GM12872 (cell line): ENCODE measurements around the gene MIOX.

Source experiments
- CTCF ChIP-seq: IDR thresholded peaks from 3 replicates; pipeline ENCODE4 v1.5.1; 2011; ENCODE audit warnings: low read depth, mild to moderate bottlenecking, low read length, moderate library complexity; ENCODE audit not compliant: insufficient read depth

MIOX gene

DNA sequence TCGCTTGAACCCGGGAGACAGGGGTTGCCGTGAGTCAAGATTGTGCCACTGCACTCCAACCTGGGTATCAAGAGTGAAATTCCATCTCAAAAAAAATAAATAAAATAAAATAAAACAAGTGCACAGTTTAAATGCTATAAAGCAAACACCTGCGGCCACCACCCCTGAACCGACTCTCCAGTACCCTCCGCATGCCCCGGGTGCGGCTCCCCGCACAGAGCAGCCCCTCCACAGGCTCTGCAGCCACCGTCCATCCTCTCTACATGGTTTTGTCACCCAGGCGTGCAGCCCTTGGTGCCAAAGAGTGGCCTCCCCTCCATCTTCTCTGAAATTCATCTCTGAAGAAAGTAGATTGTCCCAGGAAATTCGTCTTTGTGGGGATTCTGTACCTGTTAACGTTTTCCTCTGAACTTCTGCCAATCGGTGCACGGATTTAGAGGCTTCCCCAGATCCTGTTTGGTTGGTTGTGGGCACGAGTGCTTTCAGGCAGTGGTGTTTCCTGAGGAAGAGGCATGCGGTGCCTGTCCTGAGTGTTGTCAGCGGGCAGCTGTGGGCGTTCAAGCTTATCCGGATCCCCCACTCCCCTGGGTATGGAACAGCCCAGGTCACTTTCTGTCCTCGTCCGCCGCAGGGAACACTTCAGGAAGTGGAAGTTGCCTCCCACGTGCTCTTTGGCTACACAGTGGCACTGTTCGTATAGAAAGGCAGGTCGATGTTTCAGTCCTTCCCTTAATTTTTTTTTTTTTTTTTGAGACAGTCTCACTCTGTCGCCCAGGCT, 4.1 kb downstream of the MIOX start:
- TF ChIP-seq CTCF = no peak

DNA sequence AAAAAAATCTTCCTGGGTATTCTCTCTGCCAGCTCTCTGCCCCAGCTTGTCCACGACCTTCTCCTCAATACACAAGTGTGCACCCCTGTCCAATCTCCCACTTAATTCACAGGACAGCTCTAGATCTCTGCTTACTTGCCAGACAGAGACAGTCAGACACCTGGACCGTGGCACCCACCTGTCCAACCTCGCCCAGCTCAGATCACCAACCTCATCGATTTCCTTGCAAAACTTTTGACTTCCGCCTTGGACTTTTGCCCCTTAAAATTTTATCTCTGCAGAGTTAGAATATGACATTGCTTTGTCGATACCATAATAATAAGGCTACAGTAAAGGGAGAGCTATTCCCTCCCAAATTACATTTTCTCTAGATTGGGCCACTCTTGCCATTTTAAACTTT, 10.4 kb downstream of the MIOX start:
- no peak for TF ChIP-seq CTCF

- peak; percentile 77 for TF ChIP-seq CTCF
Observed at GRCh38 chr22:50498322-50498890, 11.7 kb downstream of the MIOX start.

- no peak for TF ChIP-seq CTCF
Observed at GRCh38 chr22:50500452-50500851, 13.8 kb downstream of the MIOX start.

- no peak for TF ChIP-seq CTCF
Observed at GRCh38 chr22:50502096-50502495, 15.4 kb downstream of the MIOX start.

DNA sequence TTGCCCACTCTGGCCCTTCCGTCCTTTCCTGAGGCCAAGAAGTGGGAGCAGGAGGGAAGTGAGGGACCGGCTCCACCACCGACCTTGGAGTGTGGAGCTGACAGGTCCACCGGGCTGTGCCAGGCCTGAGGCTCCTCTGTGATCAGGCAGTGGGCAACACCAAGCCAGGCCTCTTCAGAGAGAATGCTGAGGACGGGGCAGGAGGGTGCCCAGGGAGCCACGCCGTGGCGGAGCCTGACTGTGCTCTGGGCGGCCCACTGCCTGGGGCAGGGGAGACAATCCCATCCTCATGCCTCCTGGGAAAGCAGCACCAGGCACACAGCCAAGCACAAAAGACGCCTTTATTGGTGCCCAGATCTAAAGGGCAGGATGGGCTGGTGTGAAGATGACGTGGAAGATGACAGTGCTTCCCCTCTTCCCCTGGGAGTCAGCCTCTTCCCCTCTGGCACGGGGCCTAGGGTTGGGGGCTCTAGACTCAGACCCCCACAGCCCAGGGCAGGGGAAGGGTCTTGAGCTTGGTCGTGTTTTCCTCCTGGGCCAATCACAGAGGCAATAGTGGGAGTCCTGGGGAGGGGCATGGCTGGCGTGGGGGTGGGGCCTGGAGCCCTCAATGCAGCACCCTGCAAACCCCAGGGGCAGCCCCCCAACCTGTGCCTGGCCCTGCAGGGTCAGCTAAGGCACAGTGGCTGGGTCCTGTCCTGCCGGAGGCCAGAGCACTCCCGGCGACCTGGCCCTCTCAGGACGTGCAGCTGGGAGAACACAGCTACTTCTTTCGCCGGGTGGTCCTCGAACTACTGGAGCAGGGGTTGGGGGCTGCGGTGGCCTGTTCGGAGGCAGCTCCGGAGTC, 16.2 kb downstream of the MIOX start:
- TF ChIP-seq CTCF = no peak

DNA sequence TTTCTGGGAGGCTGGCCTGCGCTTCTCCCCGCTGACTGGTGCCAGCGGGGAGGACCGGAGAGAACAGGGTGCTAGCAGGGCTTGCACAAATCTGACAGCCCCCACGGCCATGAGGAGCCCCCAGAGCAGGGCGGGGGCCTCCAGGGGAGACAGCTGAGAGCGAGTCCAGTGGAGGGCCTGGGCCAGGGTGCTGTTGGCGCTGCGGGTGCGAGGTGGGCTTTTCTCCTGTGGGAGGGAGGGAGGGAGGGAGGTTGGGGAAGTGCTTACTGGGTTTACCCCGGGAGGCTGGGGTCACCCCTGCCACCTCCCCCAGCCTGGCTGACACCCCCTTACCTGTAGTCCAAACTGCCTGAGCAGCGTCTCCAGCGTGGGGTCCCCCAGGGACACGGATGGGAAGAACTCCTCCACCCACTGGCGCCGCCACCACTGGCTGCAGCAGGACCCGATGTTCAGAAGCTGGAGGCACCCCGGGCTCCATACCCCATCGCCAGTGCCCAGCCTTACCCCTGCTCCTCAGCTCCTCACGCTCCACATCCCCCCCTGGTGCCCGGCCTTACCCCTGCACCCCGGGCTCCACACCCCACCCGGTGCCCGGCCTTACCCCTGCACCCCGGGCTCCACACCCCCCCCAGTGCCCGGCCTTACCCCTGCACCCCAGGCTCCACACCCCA, 17.0 kb downstream of the MIOX start:
- 0 out of 3 replicates have a peak, but pooled peaks have one; percentile 13 for TF ChIP-seq CTCF
